Mesenchymal stem cell (in vitro differentiated cells and primary cell): ENCODE data around the gene PRX.

Source experiments
- DNase-seq: peaks from one replicate; pipeline ENCODE4 v3.0.0-alpha.2; 2013
- H2AFZ ChIP-seq: one replicate; pipeline ENCODE4 v1.6.1; 2013; ENCODE audit warnings: low read depth, mild to moderate bottlenecking, control low read depth, inconsistent platforms, low read length, moderate library complexity
- H2AK5ac ChIP-seq: 2 replicates; pipeline ENCODE4 v1.6.1; 2013; ENCODE audit warnings: low read length, moderate library complexity, mild to moderate bottlenecking, inconsistent platforms; ENCODE audit not compliant: severe bottlenecking
- H2BK120ac ChIP-seq: one replicate; pipeline ENCODE4 v1.6.1; 2013; ENCODE audit warnings: low read depth, mild to moderate bottlenecking, inconsistent platforms, low read length, moderate library complexity
- H2BK12ac ChIP-seq, 2 experiments: one replicate each; pipeline ENCODE4 v1.6.1; 2013; ENCODE audit warnings: inconsistent platforms in 2 of 2, low read length in 2 of 2, mild to moderate bottlenecking in 2 of 2, moderate library complexity in 2 of 2, control low read depth in 1 of 2
- H2BK15ac ChIP-seq: one replicate; pipeline ENCODE4 v1.6.1; 2013; ENCODE audit warnings: mild to moderate bottlenecking, low read depth, inconsistent platforms; ENCODE audit not compliant: poor library complexity, severe bottlenecking
- H2BK5ac ChIP-seq: 2 replicates; pipeline ENCODE4 v1.6.1; 2013; ENCODE audit warnings: low read depth, mild to moderate bottlenecking, low read length, control low read depth, inconsistent platforms; ENCODE audit not compliant: poor library complexity, severe bottlenecking
- H3K14ac ChIP-seq, 2 experiments: one replicate each; pipeline ENCODE4 v1.6.1; 2013; ENCODE audit warnings: inconsistent platforms in 2 of 2, low read length in 2 of 2, control low read depth in 1 of 2, mild to moderate bottlenecking in 1 of 2, moderate library complexity in 1 of 2
- H3K18ac ChIP-seq, 2 experiments: one replicate each; pipeline ENCODE4 v1.6.1; 2013; ENCODE audit warnings: inconsistent platforms in 2 of 2, low read length in 2 of 2, control low read depth in 1 of 2, low read depth in 1 of 2, mild to moderate bottlenecking in 1 of 2
- H3K23ac ChIP-seq, 2 experiments: one replicate each; pipeline ENCODE4 v1.6.1; 2013; ENCODE audit warnings: inconsistent platforms in 2 of 2, low read length in 2 of 2, mild to moderate bottlenecking in 2 of 2, moderate library complexity in 2 of 2, control low read depth in 1 of 2
- H3K27ac ChIP-seq: 2 replicates; pipeline ENCODE4 v1.5.1; 2013; ENCODE audit warnings: mild to moderate bottlenecking, moderate library complexity, low read length, control low read depth, inconsistent platforms; ENCODE audit not compliant: poor library complexity, severe bottlenecking
- H3K27me3 ChIP-seq, 2 experiments: 2 replicates each; pipeline versions ENCODE4 v1.6.1 to v1.7.0; 2013; ENCODE audit warnings: low read length in 2 of 2, mild to moderate bottlenecking in 2 of 2, moderate library complexity in 2 of 2, control low read depth in 1 of 2, inconsistent platforms in 1 of 2; ENCODE audit not compliant: control insufficient read depth in 1 of 2, insufficient read depth in 1 of 2
- H3K36me3 ChIP-seq, 2 experiments: 2 replicates each; pipeline versions ENCODE4 v1.6.1 to v1.7.0; 2013; ENCODE audit warnings: low read length in 2 of 2, control low read depth in 1 of 2, inconsistent platforms in 1 of 2, low read depth in 1 of 2, mild to moderate bottlenecking in 1 of 2; ENCODE audit not compliant: insufficient read depth in 2 of 2, control insufficient read depth in 1 of 2
- H3K4ac ChIP-seq, 2 experiments: one replicate each; pipeline ENCODE4 v1.6.1; 2013; ENCODE audit warnings: inconsistent platforms in 2 of 2, low read length in 2 of 2, mild to moderate bottlenecking in 2 of 2, moderate library complexity in 2 of 2, control low read depth in 1 of 2, low read depth in 1 of 2
- H3K4me1 ChIP-seq: 2 replicates; pipeline ENCODE4 v1.6.1; 2013; ENCODE audit warnings: low read depth, low read length, control low read depth; ENCODE audit not compliant: control insufficient read depth, insufficient read depth
- H3K4me2 ChIP-seq: 2 replicates; pipeline ENCODE4 v1.6.1; 2013; ENCODE audit warnings: low read length, mild to moderate bottlenecking, inconsistent platforms; ENCODE audit not compliant: poor library complexity, severe bottlenecking
- H3K4me3 ChIP-seq, 2 experiments: 2 replicates each; pipeline versions ENCODE4 v1.5.1 to v1.7.0; 2013; ENCODE audit warnings: low read length in 2 of 2, mild to moderate bottlenecking in 2 of 2, control low read depth in 1 of 2, low read depth in 1 of 2; ENCODE audit not compliant: insufficient read depth in 1 of 2
- H3K79me1 ChIP-seq: replicated peaks from 2 replicates; pipeline ENCODE4 v1.6.1; 2013; ENCODE audit warnings: mild to moderate bottlenecking, control low read depth, low read length, inconsistent platforms; ENCODE audit not compliant: poor library complexity, severe bottlenecking
- H3K9ac ChIP-seq: 2 replicates; pipeline ENCODE4 v1.7.0; 2013; ENCODE audit warnings: mild to moderate bottlenecking, low read length, moderate library complexity
- H3K9me3 ChIP-seq: 2 replicates; pipeline ENCODE4 v1.7.0; 2013; ENCODE audit warnings: mild to moderate bottlenecking, low read length; ENCODE audit not compliant: control insufficient read depth
- H4K8ac ChIP-seq: one replicate; pipeline ENCODE4 v1.6.1; 2013; ENCODE audit warnings: inconsistent platforms, mild to moderate bottlenecking, low read length, moderate library complexity
- H4K91ac ChIP-seq: one replicate; pipeline ENCODE4 v1.6.1; 2013; ENCODE audit warnings: mild to moderate bottlenecking, low read length, inconsistent platforms
- WGBS: methylation state at CpG from one replicate; pipeline ENCODE4 v1.1.7; 2013; ENCODE audit warnings: mixed read lengths; 5-methylcytosine and 5-hydroxymethylcytosine counted together

The PRX gene

DNA sequence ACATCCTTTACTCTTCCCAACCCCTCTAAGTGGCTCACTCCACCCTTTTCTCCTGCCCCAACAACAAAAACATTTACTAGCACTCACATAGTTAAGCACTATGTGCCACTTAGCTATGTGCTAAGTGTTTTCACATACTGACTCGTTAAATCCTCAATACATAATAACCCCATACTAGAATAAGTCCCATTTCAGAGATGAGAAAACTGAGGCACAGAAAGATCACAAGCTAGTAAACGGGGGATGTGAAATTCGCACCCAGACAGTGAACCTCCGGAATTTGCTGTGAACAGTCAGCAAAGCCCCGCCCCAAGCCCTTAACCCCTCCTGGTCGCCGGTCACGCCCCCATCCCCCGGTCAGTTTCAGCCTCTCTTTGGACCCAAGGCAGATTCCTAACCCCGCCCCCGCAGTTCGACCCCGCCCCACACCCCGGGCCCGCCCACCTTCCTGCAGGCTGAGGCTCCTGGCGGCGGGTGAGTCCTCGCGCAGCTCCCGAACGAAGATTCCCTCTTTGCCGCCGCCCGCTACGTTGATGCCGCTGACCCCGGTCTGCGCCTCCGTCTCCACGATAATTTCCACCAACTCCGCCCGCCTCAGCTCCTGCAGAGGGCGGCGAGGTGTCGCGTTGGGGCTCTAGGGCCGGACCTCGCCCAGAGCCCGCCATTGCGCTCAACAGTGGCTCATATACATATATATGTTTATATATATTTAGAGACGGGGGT lies 9.8 kb downstream of the PRX start:
- H3K36me3 ChIP-seq, result peaks cover 0 to 4% of the 10 kb centered on the region in 2 experiments
- H3K27me3 ChIP-seq, result peaks cover 0 to 3% of the 10 kb centered on the region in 2 experiments
- H3K4me2 ChIP-seq, result peak overlapping the region; percentile 77
- H3K9ac ChIP-seq, result peak overlapping the region; percentile 72
- H3K14ac ChIP-seq, result no peak overlapping the region
- H2AFZ ChIP-seq, result no peak overlapping the region
- H3K18ac ChIP-seq, result peak overlapping the region; percentile 84 to 85
- H2BK120ac ChIP-seq, result peak overlapping the region; percentile 29
- peak overlapping the region in 1 of 2 experiments; percentile 7 for H2BK12ac ChIP-seq
- peak overlapping the region; percentile 59 for H4K8ac ChIP-seq
- DNase-seq, result peak; percentile 88
- peaks cover 1% of the 10 kb centered on the region for H3K79me1 ChIP-seq
- H4K91ac ChIP-seq, result no peak overlapping the region
- 2% methylated on average over 32 of the region's 41 CpGs for WGBS
- peak overlapping the region in 1 of 2 experiments; percentile 77 for H3K4ac ChIP-seq
- no peak overlapping the region for H2BK15ac ChIP-seq
- H3K9me3 ChIP-seq, result no peaks in the 10 kb centered on the region
- H3K4me1 ChIP-seq, result peaks cover 5% of the 10 kb centered on the region
- peak overlapping the region; percentile 6 for H3K27ac ChIP-seq
- H2BK5ac ChIP-seq, result no peak overlapping the region
- H3K23ac ChIP-seq, result no peak overlapping the region
- H2AK5ac ChIP-seq, result no peak overlapping the region
- H3K4me3 ChIP-seq, result peak overlapping the region; percentile 66 to 78

DNA sequence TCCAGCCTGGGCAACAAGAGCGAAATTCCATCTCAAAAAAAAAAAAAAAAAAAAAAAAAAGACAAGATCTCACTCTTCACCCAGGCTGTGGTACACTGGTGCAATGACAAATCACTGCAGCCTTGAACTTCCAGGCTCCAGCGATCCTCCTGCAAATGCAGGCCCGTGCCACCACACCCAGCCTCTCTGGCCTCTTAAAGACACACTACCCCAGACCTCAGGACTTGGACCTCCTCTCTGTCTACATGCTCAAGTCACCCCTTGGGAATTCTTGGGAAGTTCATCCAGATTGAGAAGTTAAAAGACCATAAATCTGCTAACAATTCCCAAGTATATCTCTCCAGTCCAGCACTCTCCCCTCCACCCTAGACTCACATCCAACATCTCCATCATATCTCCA lies 12.6 kb downstream of the PRX start:
- Histone ChIP-seq H3K9ac (no peak overlapping the region), H3K23ac (no peak overlapping the region), H2BK5ac (no peak overlapping the region), H3K4me1 (peaks cover 6% of the 10 kb centered on the region), H3K4me3 (no peak overlapping the region), H3K18ac (no peak overlapping the region), H2AK5ac (peak overlapping the region; percentile 14), H3K4me2 (no peak overlapping the region), H3K36me3 (peaks cover 0 to 11% of the 10 kb centered on the region in 2 experiments), H4K8ac (no peak overlapping the region), H4K91ac (no peak overlapping the region), H2BK120ac (no peak overlapping the region), H3K9me3 (no peaks in the 10 kb centered on the region), H2BK15ac (no peak overlapping the region), H3K14ac (no peak overlapping the region), H3K27me3 (peaks cover 2 to 8% of the 10 kb centered on the region in 2 experiments), H3K79me1 (peaks cover 1% of the 10 kb centered on the region), H2AFZ (no peak overlapping the region), H2BK12ac (no peak overlapping the region), H3K4ac (no peak overlapping the region), H3K27ac (no peak overlapping the region)
- no peak for DNase-seq
- WGBS, result 40% methylated on average over 2 of the region's 3 CpGs

DNA sequence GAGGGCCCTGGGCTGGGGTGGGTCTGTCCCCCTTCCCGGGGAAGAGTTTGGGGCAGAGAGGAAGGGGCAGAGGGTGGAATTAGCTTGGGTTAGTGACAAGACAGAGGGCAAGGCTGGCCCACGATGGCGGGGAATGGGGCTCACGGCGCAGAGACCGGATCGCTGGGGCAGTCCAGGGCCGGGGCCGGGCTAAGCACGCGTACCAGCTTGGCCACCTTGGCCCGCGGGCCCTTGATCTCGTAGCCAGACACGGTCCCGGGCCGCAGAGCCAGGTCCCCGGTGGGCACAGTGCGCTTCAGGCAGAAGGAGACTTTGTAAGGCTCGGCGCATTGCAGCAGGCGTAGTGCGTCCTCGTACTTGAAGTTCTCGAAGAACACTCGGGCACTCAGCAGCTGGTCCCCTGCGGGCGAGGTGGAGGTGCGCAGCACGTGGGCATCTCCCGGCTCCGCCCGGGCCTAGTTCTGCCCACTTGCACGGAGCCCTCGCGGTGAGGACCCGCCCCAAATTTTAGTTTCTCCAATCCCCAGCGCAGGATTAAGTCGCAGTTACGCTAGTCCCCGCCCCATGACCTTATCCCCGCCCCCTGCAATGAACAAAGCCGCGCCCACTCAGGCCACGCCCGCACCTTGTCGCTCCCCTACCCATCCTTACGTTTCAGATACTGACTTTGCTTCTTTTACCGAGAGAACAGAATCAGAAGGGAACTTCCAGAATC lies 14.6 kb downstream of the PRX start:
- DNase-seq, result no peak
- 56% methylated on average over 49 of the region's 49 CpGs for WGBS
- H3K79me1 ChIP-seq, result peaks cover 1% of the 10 kb centered on the region
- no peak overlapping the region for H3K4me2 ChIP-seq
- H3K4me1 ChIP-seq, result peaks cover 10% of the 10 kb centered on the region
- peaks cover 0 to 11% of the 10 kb centered on the region in 2 experiments for H3K36me3 ChIP-seq
- no peak overlapping the region for H2AFZ ChIP-seq
- H2AK5ac ChIP-seq, result no peak overlapping the region
- H2BK5ac ChIP-seq, result no peak overlapping the region
- H3K9ac ChIP-seq, result no peak overlapping the region
- H2BK15ac ChIP-seq, result no peak overlapping the region
- no peak overlapping the region for H3K4me3 ChIP-seq
- H3K27me3 ChIP-seq, result peaks cover 2 to 10% of the 10 kb centered on the region in 2 experiments
- no peak overlapping the region for H2BK12ac ChIP-seq
- H3K9me3 ChIP-seq, result no peaks in the 10 kb centered on the region
- no peak overlapping the region for H3K14ac ChIP-seq
- H4K8ac ChIP-seq, result peak overlapping the region; percentile 36
- no peak overlapping the region for H3K23ac ChIP-seq
- H3K18ac ChIP-seq, result no peak overlapping the region
- no peak overlapping the region for H2BK120ac ChIP-seq
- H3K4ac ChIP-seq, result peak overlapping the region in 1 of 2 experiments; percentile 18
- no peak overlapping the region for H4K91ac ChIP-seq
- no peak overlapping the region for H3K27ac ChIP-seq

DNA sequence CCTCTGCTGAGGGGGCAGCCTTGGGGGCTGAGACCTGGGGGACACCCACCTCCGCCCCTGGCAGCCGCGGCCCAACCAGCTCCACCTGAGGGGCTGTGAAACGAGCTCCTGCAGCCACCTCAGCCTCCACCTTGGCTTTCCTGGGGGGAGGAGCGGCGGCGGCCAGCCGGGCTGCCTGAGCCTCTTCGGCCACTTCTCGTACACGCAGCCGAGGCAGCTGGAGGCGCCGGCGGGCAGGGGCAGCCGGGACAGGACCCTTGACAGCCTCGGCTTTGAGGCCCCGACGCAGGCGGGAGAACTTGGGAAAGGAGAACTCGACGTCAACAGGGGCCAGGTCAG lies 15.6 kb downstream of the PRX start:
- Histone ChIP-seq H3K79me1 (peaks cover 1% of the 10 kb centered on the region), H3K27me3 (peaks cover 2 to 10% of the 10 kb centered on the region in 2 experiments), H3K4ac (no peak overlapping the region), H2AFZ (no peak overlapping the region), H3K4me1 (peaks cover 10% of the 10 kb centered on the region), H2BK5ac (no peak overlapping the region), H4K8ac (no peak overlapping the region), H3K23ac (no peak overlapping the region), H4K91ac (no peak overlapping the region), H2BK12ac (no peak overlapping the region), H2BK15ac (peak overlapping the region; percentile 15), H3K9me3 (no peaks in the 10 kb centered on the region), H3K4me3 (no peak overlapping the region), H3K14ac (no peak overlapping the region), H2AK5ac (no peak overlapping the region), H3K27ac (no peak overlapping the region), H3K36me3 (peaks cover 0 to 11% of the 10 kb centered on the region in 2 experiments), H3K4me2 (no peak overlapping the region), H3K18ac (no peak overlapping the region), H3K9ac (no peak overlapping the region), H2BK120ac (no peak overlapping the region)
- WGBS, result 89% methylated on average over 17 of the region's 22 CpGs
- no peak for DNase-seq
